GM13977 (cell line): ENCODE measurements around the gene CLIC4.

Experiments used
- DNase-seq: peaks from one replicate; pipeline ENCODE4 v3.0.0; 2012; ENCODE audit warnings: low spot score
- in situ Hi-C: fragments of 300-500 bp; cut with MboI; formaldehyde crosslinking; loops from one replicate; pipeline ENCODE4 v1.12.0; 2022; ENCODE audit warnings: low sequenced_read_pairs, low pct_unique_long_range_greater_than_20kb, mixed read lengths, inconsistent platforms; ENCODE audit not compliant: unreplicated experiment
- TF ChIP-seq, protein P1 (sequence below): IDR thresholded peaks from 2 replicates; pipeline ENCODE4 v1.5.1; 2012; ENCODE audit warnings: mild to moderate bottlenecking, control low read depth; ENCODE audit not compliant: insufficient read depth; ENCODE audit errors: extremely low read depth, missing control alignments

The CLIC4 gene

GRCh38 chr1:24860841-24861240, 115.6 kb downstream of the CLIC4 start:
- no peak for DNase-seq
- TF ChIP-seq, protein P1, sequence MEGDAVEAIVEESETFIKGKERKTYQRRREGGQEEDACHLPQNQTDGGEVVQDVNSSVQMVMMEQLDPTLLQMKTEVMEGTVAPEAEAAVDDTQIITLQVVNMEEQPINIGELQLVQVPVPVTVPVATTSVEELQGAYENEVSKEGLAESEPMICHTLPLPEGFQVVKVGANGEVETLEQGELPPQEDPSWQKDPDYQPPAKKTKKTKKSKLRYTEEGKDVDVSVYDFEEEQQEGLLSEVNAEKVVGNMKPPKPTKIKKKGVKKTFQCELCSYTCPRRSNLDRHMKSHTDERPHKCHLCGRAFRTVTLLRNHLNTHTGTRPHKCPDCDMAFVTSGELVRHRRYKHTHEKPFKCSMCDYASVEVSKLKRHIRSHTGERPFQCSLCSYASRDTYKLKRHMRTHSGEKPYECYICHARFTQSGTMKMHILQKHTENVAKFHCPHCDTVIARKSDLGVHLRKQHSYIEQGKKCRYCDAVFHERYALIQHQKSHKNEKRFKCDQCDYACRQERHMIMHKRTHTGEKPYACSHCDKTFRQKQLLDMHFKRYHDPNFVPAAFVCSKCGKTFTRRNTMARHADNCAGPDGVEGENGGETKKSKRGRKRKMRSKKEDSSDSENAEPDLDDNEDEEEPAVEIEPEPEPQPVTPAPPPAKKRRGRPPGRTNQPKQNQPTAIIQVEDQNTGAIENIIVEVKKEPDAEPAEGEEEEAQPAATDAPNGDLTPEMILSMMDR = no peak
- in situ Hi-C loops = no loop called here

- DNase-seq = no peak
- in situ Hi-C loops = no loop called here
- TF ChIP-seq, protein P1 = no peak
Measured at GRCh38 chr1:24861821-24862727, 116.8 kb downstream of the CLIC4 start.

- TF ChIP-seq, protein P1 = no peak
- in situ Hi-C loops = no loop called here
Measured at GRCh38 chr1:24862775-24863483, 117.7 kb downstream of the CLIC4 start.

GRCh38 chr1:24864370-24864777, 119.1 kb downstream of the CLIC4 start:
- in situ Hi-C loops = no loop called here
- TF ChIP-seq, protein P1 = no peak
- DNase-seq = no peak

More at GRCh38 chr1:24862775-24863483, 117.7 kb downstream of the CLIC4 start:
- no peak for DNase-seq

DNA sequence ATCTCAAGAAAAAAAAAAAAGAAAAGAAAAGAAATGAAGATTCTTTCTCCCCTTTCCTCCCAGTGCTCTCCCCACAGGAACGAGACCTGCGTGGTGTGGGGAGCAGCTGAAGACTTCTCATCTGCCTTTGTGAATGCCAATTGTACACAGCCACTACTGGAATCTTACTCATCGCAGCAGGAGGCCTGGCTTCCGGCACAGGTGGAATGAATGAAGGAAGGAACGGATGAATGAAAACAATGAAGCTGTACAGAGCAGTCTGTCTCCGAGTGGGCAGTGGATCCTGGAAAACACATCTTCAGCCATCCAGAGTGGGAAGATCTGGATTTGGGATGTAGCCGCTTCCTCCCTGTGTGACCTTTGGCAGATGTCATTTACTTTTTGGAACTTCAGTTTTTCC, 119.9 kb downstream of the CLIC4 start:
- TF ChIP-seq, protein P1 = no peak
- in situ Hi-C loops = no loop called here
- DNase-seq = no peak

DNA sequence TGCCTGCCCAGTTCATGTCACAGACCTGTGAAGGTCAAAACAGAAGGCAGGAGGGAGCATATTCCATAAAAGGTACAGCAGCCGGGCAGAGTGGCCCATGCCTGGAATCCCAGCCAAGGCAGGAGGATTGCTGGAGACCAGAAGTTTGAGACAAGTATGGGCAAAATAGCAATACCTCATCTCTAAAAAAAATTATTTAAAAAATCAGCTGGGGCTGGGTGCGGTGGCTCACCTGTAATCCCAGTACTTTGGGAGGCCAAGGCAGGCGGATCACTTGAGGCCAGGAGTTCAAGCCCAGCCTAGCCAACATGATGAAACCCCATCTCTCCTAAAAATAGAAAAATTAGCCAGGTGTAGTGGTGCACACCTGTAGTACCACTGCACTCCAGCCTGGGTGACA, 120.3 kb downstream of the CLIC4 start:
- in situ Hi-C loops = no loop called here
- TF ChIP-seq, protein P1 = no peak

More for the DNA sequence above, 120.3 kb downstream of the CLIC4 start:
- DNase-seq = no peak
